Neuron (in vitro differentiated cells): Measurements from ENCODE around the gene RGS6.

Source experiments
- H2AFZ ChIP-seq: one replicate; pipeline ENCODE4 v1.6.1; 2013; ENCODE audit warnings: low read depth, mild to moderate bottlenecking, inconsistent platforms, low read length, moderate library complexity
- H3K27me3 ChIP-seq: one replicate; pipeline ENCODE4 v1.6.1; 2013; ENCODE audit warnings: low read length; ENCODE audit not compliant: insufficient read depth
- H3K36me3 ChIP-seq: one replicate; pipeline ENCODE4 v1.6.1; 2013; ENCODE audit warnings: low read length; ENCODE audit not compliant: insufficient read depth
- H3K4me1 ChIP-seq: one replicate; pipeline ENCODE4 v1.6.1; 2013; ENCODE audit warnings: low read length; ENCODE audit not compliant: insufficient read depth
- H3K4me3 ChIP-seq: 2 replicates; pipeline ENCODE4 v1.5.1; 2013; ENCODE audit warnings: mild to moderate bottlenecking, low read length, moderate library complexity
- H3K9me3 ChIP-seq: one replicate; pipeline ENCODE4 v1.6.1; 2013; ENCODE audit warnings: low read length

The RGS6 gene

GRCh38 chr14:72236629-72237028 is 304.4 kb downstream of the RGS6 start:
- H3K9me3 ChIP-seq: no peaks in the 10 kb centered on the region
- no peak overlapping the region for H2AFZ ChIP-seq
- H3K4me3 ChIP-seq: no peak overlapping the region
- H3K27me3 ChIP-seq: no peaks in the 10 kb centered on the region
- no peaks in the 10 kb centered on the region for H3K4me1 ChIP-seq
- H3K36me3 ChIP-seq: no peaks in the 10 kb centered on the region

DNA sequence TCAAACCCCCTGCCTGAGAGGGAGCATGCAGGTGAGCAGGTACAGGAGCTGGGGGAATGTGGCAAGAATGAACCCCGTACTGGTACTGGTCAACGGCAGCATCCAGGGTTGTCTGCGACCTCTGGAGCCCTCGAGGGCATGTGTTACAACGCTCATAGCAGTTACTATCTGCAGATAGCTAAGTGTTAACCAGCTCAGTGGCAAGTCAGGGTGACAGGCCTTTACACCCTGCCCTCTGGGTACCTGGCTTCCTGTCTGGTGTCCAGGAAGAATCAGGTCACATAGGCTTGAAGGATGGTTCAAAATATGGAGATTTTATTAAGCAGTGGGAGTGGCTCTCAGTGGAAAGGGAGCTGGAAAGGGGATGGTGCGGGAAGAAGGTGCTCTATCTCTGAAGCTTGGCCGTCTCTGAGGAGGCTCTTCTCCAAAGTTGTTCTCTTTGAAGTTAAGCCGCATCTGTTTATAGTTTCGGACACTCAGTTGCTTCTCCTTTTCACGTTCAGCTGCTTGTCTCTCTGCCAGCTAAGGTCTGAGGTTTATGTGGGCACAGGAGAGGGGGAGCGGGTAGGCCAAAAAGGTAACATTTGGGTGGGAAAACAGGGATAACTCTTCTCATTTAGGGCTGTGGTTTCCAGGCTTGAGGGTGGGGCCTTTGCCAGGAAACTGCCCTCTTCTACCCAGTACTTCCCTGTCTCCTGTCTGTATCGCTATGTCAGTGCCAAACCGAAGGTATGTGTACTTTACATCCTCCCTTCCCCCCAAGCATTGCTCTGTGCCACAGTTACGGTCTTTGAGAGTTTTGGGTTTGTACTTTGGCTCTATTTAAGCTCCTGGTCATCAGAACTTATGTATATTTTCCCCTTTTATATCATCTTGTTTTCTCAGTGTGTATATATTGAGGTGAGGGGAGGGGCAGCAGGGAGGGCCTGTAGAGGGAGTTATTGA is 305.8 kb downstream of the RGS6 start:
- H2AFZ ChIP-seq: no peak overlapping the region
- H3K36me3 ChIP-seq: no peaks in the 10 kb centered on the region
- no peak overlapping the region for H3K4me3 ChIP-seq
- no peaks in the 10 kb centered on the region for H3K27me3 ChIP-seq
- H3K4me1 ChIP-seq: no peaks in the 10 kb centered on the region
- H3K9me3 ChIP-seq: no peaks in the 10 kb centered on the region

GRCh38 chr14:72243309-72244293 is 311.4 kb downstream of the RGS6 start:
- Histone ChIP-seq H3K9me3 (no peaks in the 10 kb centered on the region), H3K27me3 (no peaks in the 10 kb centered on the region), H3K4me1 (peaks cover 2% of the 10 kb centered on the region), H3K4me3 (no peak overlapping the region), H2AFZ (no peak overlapping the region), H3K36me3 (no peaks in the 10 kb centered on the region)

DNA sequence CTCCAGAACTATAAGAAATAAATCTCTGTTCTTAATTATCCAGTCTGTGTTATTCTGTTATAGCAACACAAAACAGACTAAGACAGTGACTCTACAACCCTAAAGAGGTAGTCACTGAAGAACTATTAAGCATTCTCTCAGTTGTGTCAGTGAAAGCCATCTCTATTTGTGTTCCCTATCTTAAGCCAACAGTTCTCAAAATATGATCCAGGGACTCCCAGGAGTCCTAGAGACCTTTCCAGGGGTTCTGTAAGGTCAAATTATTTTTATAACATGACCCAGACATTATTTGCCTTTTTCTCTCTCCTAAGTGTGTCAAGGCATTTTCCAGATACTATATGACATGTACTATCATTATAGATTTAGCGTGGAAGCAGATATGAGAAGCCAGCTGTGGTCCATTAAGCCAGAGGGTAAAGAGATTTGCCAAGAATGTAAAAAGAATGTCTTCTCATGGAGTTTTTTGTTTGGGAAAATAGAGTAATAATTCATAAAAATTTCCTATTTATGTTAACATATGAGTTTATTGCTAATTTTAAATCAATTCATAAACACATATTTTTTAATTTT is 315.8 kb downstream of the RGS6 start:
- Histone ChIP-seq H3K4me3 (no peak overlapping the region), H3K9me3 (no peaks in the 10 kb centered on the region), H3K36me3 (no peaks in the 10 kb centered on the region), H2AFZ (no peak overlapping the region), H3K4me1 (peaks cover 2% of the 10 kb centered on the region), H3K27me3 (no peaks in the 10 kb centered on the region)

- no peaks in the 10 kb centered on the region for H3K9me3 ChIP-seq
- no peaks in the 10 kb centered on the region for H3K27me3 ChIP-seq
- H2AFZ ChIP-seq: no peak overlapping the region
- H3K4me1 ChIP-seq: no peaks in the 10 kb centered on the region
- no peak overlapping the region for H3K4me3 ChIP-seq
- H3K36me3 ChIP-seq: no peaks in the 10 kb centered on the region
Measured at GRCh38 chr14:72253503-72253902, 321.3 kb downstream of the RGS6 start.

DNA sequence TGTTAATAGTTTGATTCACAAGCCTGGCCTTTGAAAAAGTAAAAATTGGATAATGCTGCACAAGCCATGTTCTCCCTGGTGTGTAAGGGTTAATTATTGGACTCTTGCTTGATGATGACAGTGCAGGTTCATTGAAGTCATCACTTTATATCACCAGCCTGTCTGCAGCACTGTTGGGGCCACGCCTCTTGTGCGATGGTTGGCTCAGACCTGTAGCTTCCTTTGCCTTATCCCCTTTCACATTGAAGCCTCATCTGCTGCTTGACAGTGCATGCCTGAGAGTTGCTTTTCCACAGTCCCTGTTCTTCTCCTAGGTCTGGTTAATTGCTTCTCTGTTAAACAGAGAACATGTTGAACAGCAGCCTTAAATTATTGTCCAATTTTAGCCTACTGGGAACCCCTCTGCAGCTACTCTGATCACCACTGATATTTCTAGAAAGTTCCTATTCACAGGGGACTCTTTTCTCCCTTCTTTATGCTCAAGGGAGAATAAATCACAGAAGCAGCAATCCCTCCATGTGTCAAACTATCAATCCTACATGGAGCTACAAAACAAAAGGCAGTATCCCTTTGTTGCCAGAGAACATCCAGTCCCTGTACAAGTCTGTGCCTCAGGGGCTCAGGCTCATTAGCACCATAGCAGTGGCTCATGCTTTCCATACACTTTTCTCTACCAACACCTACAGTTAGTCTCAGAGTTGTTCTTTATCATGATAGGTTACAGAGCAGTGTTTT is 322.1 kb downstream of the RGS6 start:
- Histone ChIP-seq H3K4me1 (no peaks in the 10 kb centered on the region), H3K4me3 (no peak overlapping the region), H3K9me3 (no peaks in the 10 kb centered on the region), H2AFZ (no peak overlapping the region), H3K27me3 (no peaks in the 10 kb centered on the region), H3K36me3 (no peaks in the 10 kb centered on the region)

GRCh38 chr14:72254937-72255472 is 322.8 kb downstream of the RGS6 start:
- Histone ChIP-seq H3K4me1 (no peaks in the 10 kb centered on the region), H3K4me3 (no peak overlapping the region), H3K9me3 (no peaks in the 10 kb centered on the region), H3K36me3 (no peaks in the 10 kb centered on the region), H3K27me3 (no peaks in the 10 kb centered on the region), H2AFZ (no peak overlapping the region)

- no peaks in the 10 kb centered on the region for H3K27me3 ChIP-seq
- H3K4me1 ChIP-seq: no peaks in the 10 kb centered on the region
- H3K4me3 ChIP-seq: no peak overlapping the region
- H3K9me3 ChIP-seq: no peaks in the 10 kb centered on the region
- no peaks in the 10 kb centered on the region for H3K36me3 ChIP-seq
- no peak overlapping the region for H2AFZ ChIP-seq
Measured at GRCh38 chr14:72256055-72256454, 323.8 kb downstream of the RGS6 start.

DNA sequence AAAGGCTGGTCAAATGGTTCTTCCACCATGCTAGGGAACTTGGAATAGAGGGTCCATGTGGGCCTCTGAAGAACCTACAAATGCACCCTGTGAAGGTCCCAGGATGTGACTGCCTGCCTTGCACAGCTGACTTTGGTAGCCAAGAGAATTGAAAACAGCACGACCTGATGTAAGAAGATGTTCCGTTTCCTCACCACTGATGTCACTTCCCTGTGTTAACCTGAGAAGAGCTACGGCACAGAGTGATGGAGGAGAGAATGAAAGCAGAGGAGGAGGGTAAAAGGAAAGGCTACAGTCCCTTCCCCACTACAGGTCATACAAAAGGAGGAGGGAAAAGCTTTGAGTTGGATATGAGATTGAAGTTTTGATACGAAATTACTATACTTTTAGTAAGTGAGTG is 328.8 kb downstream of the RGS6 start:
- no peak overlapping the region for H3K4me3 ChIP-seq
- H3K36me3 ChIP-seq: no peaks in the 10 kb centered on the region
- no peak overlapping the region for H2AFZ ChIP-seq
- no peaks in the 10 kb centered on the region for H3K4me1 ChIP-seq
- no peaks in the 10 kb centered on the region for H3K9me3 ChIP-seq
- H3K27me3 ChIP-seq: no peaks in the 10 kb centered on the region

DNA sequence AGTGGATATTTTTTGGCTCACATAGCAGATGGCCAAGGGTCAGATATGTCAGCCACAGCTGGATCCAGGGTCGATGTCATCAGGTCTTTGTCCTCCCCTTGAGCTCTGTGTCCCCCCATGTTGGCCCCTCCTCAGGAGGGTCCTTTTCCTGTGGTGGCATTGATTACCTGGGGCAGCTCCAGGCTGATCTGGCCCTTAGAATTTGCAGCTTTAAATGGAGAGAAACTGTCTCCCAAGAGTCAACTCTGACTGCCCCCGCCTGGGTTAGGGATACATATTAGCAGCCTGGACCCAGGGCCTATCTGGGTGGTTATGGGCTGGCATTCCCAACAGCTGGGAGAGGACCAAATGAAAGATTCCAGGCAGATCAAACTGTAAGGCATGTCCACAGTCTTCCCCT is 330.5 kb downstream of the RGS6 start:
- H3K4me3 ChIP-seq: no peak overlapping the region
- H3K9me3 ChIP-seq: no peaks in the 10 kb centered on the region
- no peaks in the 10 kb centered on the region for H3K27me3 ChIP-seq
- no peaks in the 10 kb centered on the region for H3K36me3 ChIP-seq
- H2AFZ ChIP-seq: no peak overlapping the region
- no peaks in the 10 kb centered on the region for H3K4me1 ChIP-seq

- Histone ChIP-seq H3K9me3 (no peaks in the 10 kb centered on the region), H2AFZ (no peak overlapping the region), H3K4me1 (no peaks in the 10 kb centered on the region), H3K36me3 (no peaks in the 10 kb centered on the region), H3K4me3 (no peak overlapping the region), H3K27me3 (no peaks in the 10 kb centered on the region)
Measured at GRCh38 chr14:72264716-72265115, 332.5 kb downstream of the RGS6 start.

DNA sequence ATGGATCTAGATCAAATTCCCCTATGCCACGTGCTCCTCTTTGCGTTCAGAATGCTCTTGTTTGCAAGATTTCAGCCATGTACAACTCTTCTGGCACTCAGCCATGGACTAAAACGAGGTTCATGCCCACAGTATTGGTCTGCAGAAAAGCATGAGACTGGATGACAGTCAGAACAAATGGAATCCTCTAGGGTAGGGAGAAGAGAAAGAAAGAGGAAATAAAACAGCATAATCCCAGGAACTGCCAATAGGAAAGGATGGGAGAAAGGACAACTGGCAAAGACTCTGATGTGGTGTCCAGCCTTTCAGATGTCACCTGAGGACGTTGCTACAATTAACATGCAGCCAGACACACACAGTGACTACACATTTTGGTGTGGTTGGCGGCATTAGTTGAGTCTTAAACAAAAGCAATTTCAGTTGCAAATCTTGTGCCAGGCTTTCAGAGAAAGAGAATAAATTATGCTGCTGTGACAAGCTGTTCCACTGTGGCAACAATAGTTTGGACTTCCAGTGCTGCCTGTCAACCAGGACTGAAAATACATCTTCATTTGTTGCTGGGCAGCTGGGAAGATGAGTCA is 338.0 kb downstream of the RGS6 start:
- H3K4me3 ChIP-seq: no peak overlapping the region
- no peaks in the 10 kb centered on the region for H3K9me3 ChIP-seq
- no peak overlapping the region for H2AFZ ChIP-seq
- no peaks in the 10 kb centered on the region for H3K27me3 ChIP-seq
- no peaks in the 10 kb centered on the region for H3K4me1 ChIP-seq
- H3K36me3 ChIP-seq: no peaks in the 10 kb centered on the region
